Smooth muscle cell (in vitro differentiated cells): Measurements from ENCODE around the gene IL9. TPM values are rescaled to one million over a fixed set of nuclear protein-coding genes. Genes with fewer than 3 reads are reported as not detected.

Experiments
- DNase-seq: peaks from one replicate; lab custom pipeline; 2025; ENCODE audit not compliant: unreplicated experiment; lab: John Stamatoyannopoulos, UW
- H2AFZ ChIP-seq: fragments of 200-600 bp; sonication (generic); 2 replicates; pipeline ENCODE4 v1.6.0; 2016; ENCODE audit warnings: antibody characterized with exemption, low read depth, mild to moderate bottlenecking
- H3F3A ChIP-seq: fragments of 200-600 bp; sonication (generic); 2 replicates; pipeline ENCODE4 v1.6.0; 2017; ENCODE audit warnings: antibody characterized with exemption, low read depth
- H3K27ac ChIP-seq: fragments of 200-600 bp; sonication (generic); 2 replicates; pipeline ENCODE4 v1.5.1; 2016; ENCODE audit warnings: low read depth, mild to moderate bottlenecking
- H3K27me3 ChIP-seq: fragments of 200-600 bp; sonication (generic); 2 replicates; pipeline ENCODE4 v1.6.1; 2016; ENCODE audit warnings: low read depth, mild to moderate bottlenecking
- H3K36me3 ChIP-seq: fragments of 200-600 bp; sonication (generic); 2 replicates; pipeline ENCODE4 v1.5.1; 2016; ENCODE audit warnings: low read depth
- H3K4me1 ChIP-seq: fragments of 200-600 bp; sonication (generic); 2 replicates; pipeline ENCODE4 v1.5.1; 2016; ENCODE audit warnings: low read depth
- H3K4me2 ChIP-seq: fragments of 200-600 bp; sonication (generic); 2 replicates; pipeline ENCODE4 v1.6.0; 2016; ENCODE audit warnings: mild to moderate bottlenecking
- H3K4me3 ChIP-seq: fragments of 200-600 bp; sonication (generic); 2 replicates; pipeline ENCODE4 v1.5.1; 2016; ENCODE audit warnings: mild to moderate bottlenecking
- H3K79me2 ChIP-seq: fragments of 200-600 bp; sonication (generic); 2 replicates; pipeline ENCODE4 v1.6.0; 2016; ENCODE audit warnings: low read depth, mild to moderate bottlenecking
- H3K9ac ChIP-seq: fragments of 200-600 bp; sonication (generic); 2 replicates; pipeline ENCODE4 v1.6.0; 2016; ENCODE audit warnings: low read depth
- H3K9me3 ChIP-seq: fragments of 200-600 bp; sonication (generic); replicated peaks from 2 replicates; pipeline ENCODE4 v1.5.1; 2016; ENCODE audit warnings: low read depth
- H4K20me1 ChIP-seq: fragments of 200-600 bp; sonication (generic); 2 replicates; pipeline ENCODE4 v1.6.0; 2016; ENCODE audit warnings: low read depth
- WGBS: methylation state at CpG from one replicate; pipeline ENCODE4 v1.1.7; 2016; ENCODE audit warnings: low lambda C conversion rate; 5-methylcytosine and 5-hydroxymethylcytosine counted together
- polyA plus RNA-seq: library from polyadenylated mRNA; unstranded; fragments of >200 nt; fragmentation: Nextera tagmentation; extraction: Ambion mirVana; gene quantifications from 2 replicates; pipeline ENCODE4 v1.2.1, GENCODE V29; 2016
- total RNA-seq: library from RNA; depleted of rRNA; stranded (reverse); fragments of >200 nt; gene quantifications from 2 replicates; pipeline ENCODE4 v1.2.3, GENCODE V29; 2014
- TF ChIP-seq, protein P1 (sequence below): fragments of 200-600 bp; sonication (generic); IDR thresholded peaks from 2 replicates; pipeline ENCODE4 v1.5.1; 2017; ENCODE audit warnings: borderline replicate concordance, mild to moderate bottlenecking, antibody characterized with exemption; ENCODE audit not compliant: insufficient read depth, poor library complexity, severe bottlenecking

IL9 gene
- total and polyA plus RNA-seq, 2 experiments from 2014 or later = not detected

- 89% methylated on average over 2 of the region's 2 CpGs for WGBS
- H2AFZ ChIP-seq = no peak overlapping the region
- no peak overlapping the region for H3K4me3 ChIP-seq
- H3K9me3 ChIP-seq = no peaks in the 10 kb centered on the region
- no peak for DNase-seq
- no peak overlapping the region for H3K9ac ChIP-seq
- H3K27me3 ChIP-seq = peaks cover 25% of the 10 kb centered on the region
- H3F3A ChIP-seq = no peaks in the 10 kb centered on the region
- H3K4me1 ChIP-seq = no peaks in the 10 kb centered on the region
- H3K27ac ChIP-seq = no peak overlapping the region
- TF ChIP-seq, protein P1, sequence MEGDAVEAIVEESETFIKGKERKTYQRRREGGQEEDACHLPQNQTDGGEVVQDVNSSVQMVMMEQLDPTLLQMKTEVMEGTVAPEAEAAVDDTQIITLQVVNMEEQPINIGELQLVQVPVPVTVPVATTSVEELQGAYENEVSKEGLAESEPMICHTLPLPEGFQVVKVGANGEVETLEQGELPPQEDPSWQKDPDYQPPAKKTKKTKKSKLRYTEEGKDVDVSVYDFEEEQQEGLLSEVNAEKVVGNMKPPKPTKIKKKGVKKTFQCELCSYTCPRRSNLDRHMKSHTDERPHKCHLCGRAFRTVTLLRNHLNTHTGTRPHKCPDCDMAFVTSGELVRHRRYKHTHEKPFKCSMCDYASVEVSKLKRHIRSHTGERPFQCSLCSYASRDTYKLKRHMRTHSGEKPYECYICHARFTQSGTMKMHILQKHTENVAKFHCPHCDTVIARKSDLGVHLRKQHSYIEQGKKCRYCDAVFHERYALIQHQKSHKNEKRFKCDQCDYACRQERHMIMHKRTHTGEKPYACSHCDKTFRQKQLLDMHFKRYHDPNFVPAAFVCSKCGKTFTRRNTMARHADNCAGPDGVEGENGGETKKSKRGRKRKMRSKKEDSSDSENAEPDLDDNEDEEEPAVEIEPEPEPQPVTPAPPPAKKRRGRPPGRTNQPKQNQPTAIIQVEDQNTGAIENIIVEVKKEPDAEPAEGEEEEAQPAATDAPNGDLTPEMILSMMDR = no peak
- no peaks in the 10 kb centered on the region for H4K20me1 ChIP-seq
- H3K79me2 ChIP-seq = no peaks in the 10 kb centered on the region
- H3K36me3 ChIP-seq = no peaks in the 10 kb centered on the region
- no peak overlapping the region for H3K4me2 ChIP-seq
These were observed 29.6 kb downstream of the IL9 start for GRCh38 chr5:135866016-135866415.

DNA sequence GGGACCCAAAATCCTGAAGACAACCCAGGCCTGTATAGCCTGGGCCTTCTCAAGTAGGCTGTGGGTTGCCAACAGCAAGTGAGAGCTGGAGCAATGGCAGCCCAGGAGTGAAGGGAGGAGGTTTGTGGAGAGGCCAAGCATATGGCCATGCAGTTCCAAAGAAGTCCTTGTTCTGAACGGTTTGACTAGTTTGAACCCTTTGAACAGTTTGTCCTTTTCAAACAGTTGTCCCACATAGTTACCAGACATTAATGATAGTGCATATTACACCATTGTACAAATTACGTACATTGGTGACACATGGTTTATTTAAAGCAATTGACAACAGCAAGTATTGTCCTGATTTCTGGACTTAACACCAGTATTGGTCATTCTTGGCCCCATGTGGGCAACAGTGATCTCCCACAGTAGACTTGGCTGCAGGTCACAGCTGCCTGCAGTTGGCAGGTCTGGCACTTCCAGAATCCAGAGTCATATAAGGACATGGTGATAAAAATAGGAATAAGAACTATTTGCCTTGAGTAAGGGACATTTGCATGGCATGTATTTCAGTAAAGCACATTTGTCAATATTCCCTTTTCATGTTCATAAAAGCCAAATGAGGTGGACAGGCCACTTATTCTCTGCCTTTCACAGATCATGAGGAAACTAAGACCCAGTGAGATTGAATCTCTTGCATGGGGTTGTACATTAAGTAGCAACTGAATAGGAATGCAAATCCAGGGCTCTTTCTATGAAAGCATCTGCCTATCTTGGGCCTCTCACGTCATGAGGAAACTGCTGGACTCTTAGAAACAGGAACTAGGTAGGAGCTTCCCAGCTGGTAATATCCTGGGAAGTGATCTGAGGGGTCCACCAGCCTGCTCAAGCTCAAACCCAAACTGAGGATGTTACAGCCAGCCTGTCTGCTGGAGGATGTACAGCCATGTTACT is 30.9 kb downstream of the IL9 start:
- H3K9ac ChIP-seq = no peak overlapping the region
- no peak overlapping the region for H3K4me2 ChIP-seq
- no peak overlapping the region for H2AFZ ChIP-seq
- no peaks in the 10 kb centered on the region for H3K79me2 ChIP-seq
- no peak overlapping the region for H3K27ac ChIP-seq
- H3F3A ChIP-seq = no peaks in the 10 kb centered on the region
- TF ChIP-seq, protein P1 = no peak
- H3K36me3 ChIP-seq = no peaks in the 10 kb centered on the region
- peaks cover 22% of the 10 kb centered on the region for H3K27me3 ChIP-seq
- no peaks in the 10 kb centered on the region for H4K20me1 ChIP-seq
- H3K4me1 ChIP-seq = no peaks in the 10 kb centered on the region
- H3K4me3 ChIP-seq = no peak overlapping the region
- H3K9me3 ChIP-seq = no peaks in the 10 kb centered on the region
- no peak for DNase-seq
- WGBS = 77% methylated on average over 3 of the region's 3 CpGs

GRCh38 chr5:135862744-135863143 is 32.9 kb downstream of the IL9 start:
- Histone ChIP-seq H2AFZ (no peak overlapping the region), H3K27me3 (peaks cover 19% of the 10 kb centered on the region), H3K79me2 (no peaks in the 10 kb centered on the region), H3K4me2 (no peak overlapping the region), H3K36me3 (no peaks in the 10 kb centered on the region), H4K20me1 (no peaks in the 10 kb centered on the region), H3F3A (no peaks in the 10 kb centered on the region), H3K9me3 (no peaks in the 10 kb centered on the region), H3K4me3 (no peak overlapping the region), H3K4me1 (no peaks in the 10 kb centered on the region), H3K27ac (no peak overlapping the region), H3K9ac (no peak overlapping the region)
- TF ChIP-seq, protein P1 = no peak
- 91% methylated on average over 2 of the region's 2 CpGs for WGBS
- DNase-seq = no peak

GRCh38 chr5:135862086-135862485 is 33.6 kb downstream of the IL9 start:
- Histone ChIP-seq H3K4me3 (no peak overlapping the region), H3K4me2 (no peak overlapping the region), H2AFZ (no peak overlapping the region), H3F3A (no peaks in the 10 kb centered on the region), H3K79me2 (no peaks in the 10 kb centered on the region), H3K4me1 (no peaks in the 10 kb centered on the region), H3K9me3 (no peaks in the 10 kb centered on the region), H3K27me3 (peaks cover 21% of the 10 kb centered on the region), H3K36me3 (no peaks in the 10 kb centered on the region), H3K9ac (no peak overlapping the region), H3K27ac (no peak overlapping the region), H4K20me1 (no peaks in the 10 kb centered on the region)
- no peak for DNase-seq
- TF ChIP-seq, protein P1 = no peak
